Nephron progenitor cell (in vitro differentiated cells): ENCODE measurements around the gene FASTK.

ENCODE experiments used
- DNase-seq: peaks from one replicate; pipeline ENCODE4 v3.0.0; 2021
- H3K27ac Mint-ChIP-seq: 2 replicates; pipeline ENCODE4 v1.8.0; 2021; ENCODE audit warnings: mild to moderate bottlenecking, moderate library complexity, mixed read lengths
- H3K27me3 Mint-ChIP-seq: 2 replicates; pipeline ENCODE4 v1.8.0; 2021; ENCODE audit warnings: mild to moderate bottlenecking, low read depth, mixed read lengths; ENCODE audit not compliant: poor library complexity
- H3K36me3 Mint-ChIP-seq: 2 replicates; pipeline ENCODE4 v1.8.0; 2021; ENCODE audit warnings: low read depth, mixed read lengths
- H3K4me1 Mint-ChIP-seq: 2 replicates; pipeline ENCODE4 v1.8.0; 2021; ENCODE audit warnings: mixed read lengths
- H3K4me3 Mint-ChIP-seq: 2 replicates; pipeline ENCODE4 v1.8.0; 2021; ENCODE audit warnings: mild to moderate bottlenecking, moderate library complexity, mixed read lengths
- H3K9me3 Mint-ChIP-seq: 2 replicates; pipeline ENCODE4 v1.8.0; 2021; ENCODE audit warnings: mild to moderate bottlenecking, moderate library complexity, mixed read lengths
- TF ChIP-seq, protein P1 (sequence below): fragments of 200-600 bp; sonication (generic); IDR thresholded peaks from 2 replicates; pipeline ENCODE4 v1.5.0; 2021; ENCODE audit warnings: antibody characterized with exemption

Gene FASTK

DNA sequence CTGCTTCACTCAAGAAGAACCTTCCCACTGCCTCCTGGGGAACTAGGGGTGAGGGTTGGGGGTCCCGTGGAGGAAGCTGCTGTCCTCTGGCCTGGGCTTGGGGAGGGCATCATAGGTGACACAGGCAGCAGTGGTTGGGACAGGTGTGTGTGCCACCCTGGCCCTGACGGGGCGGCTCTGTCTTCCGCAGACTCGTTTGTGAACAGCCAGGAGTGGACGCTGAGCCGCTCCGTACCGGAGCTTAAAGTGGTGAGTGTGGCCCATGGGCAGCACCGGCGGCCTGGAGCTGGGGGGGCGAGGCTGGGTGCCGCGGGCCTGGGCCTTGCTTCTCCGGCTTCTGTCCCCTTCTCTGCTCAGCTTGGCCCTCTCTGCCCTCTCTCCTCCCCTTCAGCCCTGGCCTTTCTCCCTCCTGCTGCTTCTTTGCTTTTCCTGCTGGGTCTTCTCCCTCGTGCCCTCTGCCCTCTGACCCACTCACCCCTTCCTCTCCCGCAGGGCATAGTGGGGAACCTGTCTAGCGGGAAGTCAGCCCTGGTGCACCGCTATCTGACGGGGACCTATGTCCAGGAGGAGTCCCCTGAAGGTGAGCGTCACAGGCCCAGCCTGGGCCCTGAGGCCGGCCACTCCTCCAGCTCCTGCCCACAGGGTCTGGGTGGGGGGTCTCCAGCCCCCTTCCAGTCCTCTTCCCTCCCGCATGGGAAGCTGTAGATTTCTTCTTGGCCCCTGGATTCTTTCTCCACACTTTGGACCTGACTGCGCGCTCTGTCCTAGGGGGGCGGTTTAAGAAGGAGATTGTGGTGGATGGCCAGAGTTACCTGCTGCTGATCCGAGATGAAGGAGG is 36.2 kb upstream of the FASTK start:
- peaks cover 31% of the 10 kb centered on the region for H3K36me3 Mint-ChIP-seq
- TF ChIP-seq, protein P1, sequence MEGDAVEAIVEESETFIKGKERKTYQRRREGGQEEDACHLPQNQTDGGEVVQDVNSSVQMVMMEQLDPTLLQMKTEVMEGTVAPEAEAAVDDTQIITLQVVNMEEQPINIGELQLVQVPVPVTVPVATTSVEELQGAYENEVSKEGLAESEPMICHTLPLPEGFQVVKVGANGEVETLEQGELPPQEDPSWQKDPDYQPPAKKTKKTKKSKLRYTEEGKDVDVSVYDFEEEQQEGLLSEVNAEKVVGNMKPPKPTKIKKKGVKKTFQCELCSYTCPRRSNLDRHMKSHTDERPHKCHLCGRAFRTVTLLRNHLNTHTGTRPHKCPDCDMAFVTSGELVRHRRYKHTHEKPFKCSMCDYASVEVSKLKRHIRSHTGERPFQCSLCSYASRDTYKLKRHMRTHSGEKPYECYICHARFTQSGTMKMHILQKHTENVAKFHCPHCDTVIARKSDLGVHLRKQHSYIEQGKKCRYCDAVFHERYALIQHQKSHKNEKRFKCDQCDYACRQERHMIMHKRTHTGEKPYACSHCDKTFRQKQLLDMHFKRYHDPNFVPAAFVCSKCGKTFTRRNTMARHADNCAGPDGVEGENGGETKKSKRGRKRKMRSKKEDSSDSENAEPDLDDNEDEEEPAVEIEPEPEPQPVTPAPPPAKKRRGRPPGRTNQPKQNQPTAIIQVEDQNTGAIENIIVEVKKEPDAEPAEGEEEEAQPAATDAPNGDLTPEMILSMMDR = no peak
- H3K4me1 Mint-ChIP-seq = peaks cover 28% of the 10 kb centered on the region
- no peaks in the 10 kb centered on the region for H3K9me3 Mint-ChIP-seq
- no peak for DNase-seq
- no peak overlapping the region for H3K4me3 Mint-ChIP-seq
- peaks cover 53% of the 10 kb centered on the region for H3K27me3 Mint-ChIP-seq
- H3K27ac Mint-ChIP-seq = no peak overlapping the region

DNA sequence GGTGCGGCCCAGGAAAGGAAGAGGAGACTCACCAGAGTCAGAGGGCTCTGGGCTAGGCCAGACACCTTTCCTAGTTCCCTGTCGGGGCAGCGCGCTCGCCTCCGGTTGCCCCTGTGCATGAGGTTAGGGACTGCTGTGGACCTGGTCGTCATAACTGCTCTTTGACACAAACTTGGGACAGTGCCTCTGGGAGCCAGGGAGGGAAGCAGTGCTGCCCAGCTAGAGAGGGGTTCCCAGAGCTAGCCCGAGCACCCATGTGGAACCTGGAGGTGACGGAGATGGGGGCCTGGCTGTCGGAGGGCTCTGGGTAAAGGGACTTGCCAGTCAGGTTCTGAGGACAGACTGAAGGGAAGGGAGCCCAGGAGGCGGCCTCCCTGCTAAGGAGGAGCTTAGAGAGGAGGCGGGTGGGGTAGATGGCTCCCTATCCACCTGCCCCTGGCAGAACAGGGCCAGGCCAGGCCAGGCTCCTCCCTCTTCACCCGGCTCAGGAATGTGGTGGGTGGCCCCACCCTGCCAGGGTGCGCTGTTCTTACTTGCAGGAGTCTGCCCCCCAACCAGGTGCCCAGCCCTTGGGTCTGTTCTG is 35.3 kb upstream of the FASTK start:
- no peaks in the 10 kb centered on the region for H3K9me3 Mint-ChIP-seq
- no peak for DNase-seq
- peaks cover 23% of the 10 kb centered on the region for H3K36me3 Mint-ChIP-seq
- TF ChIP-seq, protein P1 = no peak
- H3K27ac Mint-ChIP-seq = no peak overlapping the region
- peaks cover 30% of the 10 kb centered on the region for H3K4me1 Mint-ChIP-seq
- H3K4me3 Mint-ChIP-seq = peak overlapping the region; percentile 71
- H3K27me3 Mint-ChIP-seq = peaks cover 55% of the 10 kb centered on the region

DNA sequence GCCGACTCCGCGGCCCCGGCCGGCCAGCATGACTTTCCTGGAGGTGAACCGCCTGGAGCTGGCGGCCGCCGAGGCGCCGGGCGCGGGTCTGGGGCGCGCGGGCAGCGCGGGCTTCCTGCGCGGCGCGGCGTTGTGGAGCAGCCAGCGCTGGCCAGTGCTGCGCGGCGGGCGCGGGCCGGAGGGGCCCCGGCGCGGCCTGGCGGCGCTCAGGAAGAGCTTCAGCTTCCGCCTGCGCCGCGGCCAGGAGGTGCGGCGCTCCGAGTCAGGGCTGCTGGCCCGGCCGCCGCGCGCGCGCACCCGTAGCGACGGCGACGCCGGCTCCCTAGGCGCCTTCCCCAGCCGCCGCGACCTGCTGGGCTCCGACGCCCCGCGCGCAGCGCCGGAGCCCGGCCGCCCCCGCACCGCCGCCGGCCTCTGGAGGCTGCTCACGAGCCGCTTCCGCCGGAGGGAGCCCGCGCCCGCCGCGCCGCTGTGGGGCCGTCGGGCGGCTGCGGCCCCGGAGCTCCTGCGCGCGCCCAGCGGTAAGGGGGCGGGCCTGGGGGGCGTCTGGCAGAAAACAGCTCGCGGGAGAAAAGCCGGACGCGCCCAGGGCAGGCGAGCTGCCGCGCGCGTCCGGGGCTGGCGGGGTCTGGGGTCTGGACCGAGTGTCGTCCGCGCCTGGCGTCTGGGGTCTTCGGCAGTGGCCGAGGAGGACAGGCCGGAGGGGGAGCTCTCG is 34.7 kb upstream of the FASTK start:
- peak; percentile 69 for DNase-seq
- peak overlapping the region; percentile 71 for H3K4me3 Mint-ChIP-seq
- no peak overlapping the region for H3K27ac Mint-ChIP-seq
- H3K27me3 Mint-ChIP-seq = peaks cover 50% of the 10 kb centered on the region
- TF ChIP-seq, protein P1 = no peak
- no peaks in the 10 kb centered on the region for H3K9me3 Mint-ChIP-seq
- peaks cover 16% of the 10 kb centered on the region for H3K36me3 Mint-ChIP-seq
- H3K4me1 Mint-ChIP-seq = peaks cover 30% of the 10 kb centered on the region

DNA sequence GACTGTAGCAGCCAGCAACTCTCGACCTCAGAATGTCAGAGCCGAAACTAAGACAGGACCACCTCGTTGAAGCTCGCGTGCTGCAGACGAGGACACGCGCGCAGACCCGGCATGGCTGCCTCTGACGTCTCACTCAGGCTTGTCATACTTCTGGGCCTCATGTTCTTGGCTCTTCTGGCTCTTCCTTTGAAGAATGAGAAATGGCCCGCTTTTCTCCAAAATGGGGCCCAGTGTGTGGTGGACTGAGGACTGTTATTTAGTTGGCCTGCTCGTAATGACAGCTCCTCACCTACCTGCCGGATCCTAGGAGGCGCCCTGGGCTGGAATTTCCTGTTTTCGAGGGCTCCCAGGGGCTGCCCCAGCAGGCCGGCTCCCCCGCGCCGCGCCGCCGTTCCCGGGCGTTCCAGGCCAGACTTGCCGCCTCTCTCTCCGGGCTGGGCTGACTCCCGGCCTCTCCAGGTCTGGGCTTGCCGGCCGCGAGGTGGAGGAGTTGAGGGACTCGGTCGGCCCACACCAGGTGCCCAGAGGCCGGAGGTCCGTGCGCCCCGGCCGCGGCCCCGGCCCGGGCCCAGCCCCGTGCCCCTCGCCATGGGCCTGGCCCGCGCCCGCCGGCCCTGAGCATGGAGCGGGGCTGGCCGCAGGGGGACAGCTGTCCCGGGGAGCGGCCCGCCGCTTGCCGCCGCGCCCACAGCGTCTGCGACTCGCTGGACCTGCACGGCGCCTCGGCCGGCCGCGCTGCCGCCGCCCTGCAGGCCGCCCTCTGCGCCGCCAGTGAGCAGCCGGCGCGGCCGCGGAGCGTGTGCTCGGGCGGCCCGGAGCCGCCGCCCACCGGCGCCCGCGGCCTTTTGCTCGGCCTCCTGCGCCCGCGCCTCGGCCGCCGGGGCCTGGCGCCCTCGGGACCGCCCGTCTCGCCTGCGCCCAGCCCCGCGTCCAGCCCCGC is 33.8 kb upstream of the FASTK start:
- Mint-ChIP-seq H3K4me3 (peak overlapping the region; percentile 73), H3K27me3 (peaks cover 53% of the 10 kb centered on the region), H3K4me1 (peaks cover 33% of the 10 kb centered on the region), H3K27ac (no peak overlapping the region), H3K36me3 (peaks cover 11% of the 10 kb centered on the region), H3K9me3 (no peaks in the 10 kb centered on the region)
- TF ChIP-seq, protein P1 = no peak
- peak; percentile 56 for DNase-seq

DNA sequence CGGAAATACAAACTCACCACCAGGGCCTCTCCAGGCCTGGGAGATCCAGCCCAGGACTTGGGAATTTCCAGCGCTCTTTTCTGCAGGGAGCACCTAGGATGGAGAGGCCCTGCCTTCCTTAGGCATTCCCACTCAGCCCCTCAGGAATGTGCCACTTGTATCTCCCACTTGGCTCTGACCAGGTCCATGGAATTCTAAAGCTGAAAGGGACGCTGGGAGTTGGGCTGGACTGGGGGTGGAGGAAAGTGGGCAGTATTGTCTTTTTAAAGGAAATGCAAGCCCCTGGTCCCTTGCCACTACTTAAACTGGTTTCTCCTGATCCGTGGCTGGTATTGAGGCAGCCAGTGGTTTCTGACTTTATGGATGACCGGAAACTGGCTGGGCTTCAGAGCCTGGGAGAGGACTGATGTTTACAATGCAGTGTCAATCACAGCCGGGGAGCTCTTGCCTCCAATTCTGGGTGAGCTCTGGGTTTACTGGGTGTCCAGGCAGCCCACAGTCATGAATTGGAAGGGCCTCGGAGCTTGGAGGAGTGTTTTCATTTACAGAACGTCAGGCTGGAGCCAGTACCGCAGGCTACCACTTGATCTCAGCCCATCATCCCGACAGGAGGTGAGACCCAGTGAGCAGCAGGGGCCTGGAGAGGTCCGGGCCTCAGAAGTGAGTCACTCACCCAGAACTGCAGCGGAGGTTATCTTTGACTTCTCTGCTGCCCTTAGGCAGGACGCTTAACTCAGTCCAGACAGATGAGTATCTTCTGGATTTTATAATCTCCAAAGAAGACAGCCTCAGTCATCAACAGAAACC is 32.9 kb upstream of the FASTK start:
- Mint-ChIP-seq H3K27ac (peak overlapping the region; percentile 66), H3K27me3 (peaks cover 49% of the 10 kb centered on the region)
- DNase-seq = no peak

More for the DNA sequence above, 32.9 kb upstream of the FASTK start:
- no peaks in the 10 kb centered on the region for H3K9me3 Mint-ChIP-seq
- H3K36me3 Mint-ChIP-seq = peaks cover 3% of the 10 kb centered on the region
- TF ChIP-seq, protein P1 = no peak
- H3K4me3 Mint-ChIP-seq = peak overlapping the region; percentile 73
- H3K4me1 Mint-ChIP-seq = peaks cover 41% of the 10 kb centered on the region
